IMR-90 (cell line): Measurements from ENCODE around the gene PDE4C. TPM values are rescaled to one million over a fixed set of nuclear protein-coding genes. Genes with fewer than 3 reads are reported as not detected.

Source experiments
- ATAC-seq: fragments of 200-7000 bp; cut with Tn5 transposase; 2 replicates; pipeline ENCODE4 v1.9.1; 2020; ENCODE audit warnings: low read depth, mild to moderate bottlenecking, moderate library complexity
- BruUV-seq: library from RNA; stranded (reverse); fragments of 400-500 nt; replicated peaks from 2 replicates; lab custom pipeline; 2021; lab: Mats Ljungman, UMichigan
- CTCF ChIA-PET: fragments of 300-600 bp; formaldehyde crosslinking; extraction: SDS; loops from one replicate; lab custom pipeline; 2021; ENCODE audit warnings: antibody characterized with exemption; lab: Yijun Ruan, JAX
- POLR2A ChIA-PET: fragments of 300-600 bp; sonication (Branson Sonifier 250); formaldehyde crosslinking; loops from one replicate; lab custom pipeline; 2022; ENCODE audit warnings: antibody characterized with exemption; ENCODE audit not compliant: unreplicated experiment; lab: Charles Lee
- DNase-seq: peaks from one replicate; pipeline ENCODE4 v3.0.0; 2013
- H2AFZ ChIP-seq: replicated peaks from 2 replicates; pipeline ENCODE3; 2013; ENCODE audit warnings: low read length, mild to moderate bottlenecking; ENCODE audit not compliant: poor library complexity
- H2AK5ac ChIP-seq: 2 replicates; pipeline ENCODE4 v1.6.1; 2013; ENCODE audit warnings: low read depth, low read length, inconsistent platforms
- H2AK9ac ChIP-seq: replicated peaks from 2 replicates; pipeline ENCODE3; 2013; ENCODE audit warnings: mild to moderate bottlenecking, low read depth, low read length, moderate library complexity; ENCODE audit not compliant: poor library complexity
- H2BK120ac ChIP-seq: 2 replicates; pipeline ENCODE4 v1.6.1; 2013; ENCODE audit warnings: low read depth, low read length, inconsistent platforms
- H2BK15ac ChIP-seq: 3 replicates; pipeline ENCODE4 v1.6.1; 2013; ENCODE audit warnings: low read depth, low read length, inconsistent platforms
- H2BK20ac ChIP-seq: 2 replicates; pipeline ENCODE4 v1.6.1; 2013; ENCODE audit warnings: low read depth, mild to moderate bottlenecking, inconsistent platforms, low read length, moderate library complexity
- H2BK5ac ChIP-seq: 2 replicates; pipeline ENCODE4 v1.6.1; 2013; ENCODE audit warnings: mild to moderate bottlenecking, low read depth, low read length, inconsistent platforms; ENCODE audit not compliant: poor library complexity, severe bottlenecking
- H3K14ac ChIP-seq: replicated peaks from 2 replicates; pipeline ENCODE4 v1.6.1; 2013; ENCODE audit warnings: low read depth, low read length, inconsistent platforms
- H3K18ac ChIP-seq: 2 replicates; pipeline ENCODE4 v1.6.1; 2013; ENCODE audit warnings: low read depth, low read length, control low read depth
- H3K23ac ChIP-seq: 2 replicates; pipeline ENCODE4 v1.6.1; 2013; ENCODE audit warnings: low read depth, low read length, inconsistent platforms
- H3K27ac ChIP-seq: 2 replicates; pipeline ENCODE4 v1.5.1; 2013; ENCODE audit warnings: mild to moderate bottlenecking, control low read depth, low read length; ENCODE audit not compliant: insufficient read depth
- H3K27me3 ChIP-seq: 2 replicates; pipeline ENCODE4 v1.6.1; 2013; ENCODE audit warnings: low read length; ENCODE audit not compliant: control insufficient read depth, insufficient read depth
- H3K36me3 ChIP-seq: 2 replicates; pipeline ENCODE4 v1.6.1; 2013; ENCODE audit warnings: low read length, mixed read lengths; ENCODE audit not compliant: control insufficient read depth, insufficient read depth
- H3K4ac ChIP-seq: 2 replicates; pipeline ENCODE4 v1.6.1; 2013; ENCODE audit warnings: low read depth, low read length, inconsistent platforms
- H3K4me1 ChIP-seq: 2 replicates; pipeline ENCODE4 v1.6.1; 2013; ENCODE audit warnings: low read length, mixed read lengths; ENCODE audit not compliant: control insufficient read depth, insufficient read depth
- H3K4me2 ChIP-seq: 2 replicates; pipeline ENCODE4 v1.6.1; 2013; ENCODE audit warnings: low read depth, mild to moderate bottlenecking, control low read depth, low read length, moderate library complexity
- H3K4me3 ChIP-seq: 2 replicates; pipeline ENCODE4 v1.5.1; 2013; ENCODE audit warnings: low read depth, mild to moderate bottlenecking, control low read depth, low read length, moderate library complexity; ENCODE audit not compliant: insufficient read depth
- H3K56ac ChIP-seq: 2 replicates; pipeline ENCODE4 v1.6.1; 2013; ENCODE audit warnings: low read length, inconsistent platforms; ENCODE audit not compliant: insufficient read depth; ENCODE audit errors: extremely low read depth
- H3K79me1 ChIP-seq, 2 experiments: 2 replicates each; pipeline ENCODE4 v1.6.1; 2013; ENCODE audit warnings: low read length in 2 of 2, inconsistent platforms in 1 of 2, low read depth in 1 of 2
- H3K9ac ChIP-seq: 2 replicates; pipeline ENCODE4 v1.6.1; 2013; ENCODE audit warnings: low read depth, low read length, control low read depth
- H3K9me1 ChIP-seq: 2 replicates; pipeline ENCODE4 v1.6.1; 2013; ENCODE audit warnings: low read length, inconsistent platforms; ENCODE audit not compliant: insufficient read depth
- H3K9me3 ChIP-seq: 2 replicates; pipeline ENCODE4 v1.6.1; 2013; ENCODE audit warnings: low read length; ENCODE audit not compliant: control insufficient read depth, insufficient read depth
- H4K20me1 ChIP-seq: 2 replicates; pipeline ENCODE4 v1.6.1; 2013; ENCODE audit warnings: low read length, inconsistent platforms; ENCODE audit not compliant: insufficient read depth
- H4K5ac ChIP-seq: 2 replicates; pipeline ENCODE4 v1.6.1; 2013; ENCODE audit warnings: mild to moderate bottlenecking, low read depth, low read length, control low read depth
- H4K8ac ChIP-seq, 2 experiments: 2 replicates each; pipeline ENCODE4 v1.6.1; 2013; ENCODE audit warnings: low read depth in 2 of 2, low read length in 2 of 2, control low read depth in 1 of 2, inconsistent platforms in 1 of 2
- H4K91ac ChIP-seq: 2 replicates; pipeline ENCODE4 v1.6.1; 2013; ENCODE audit warnings: low read depth, low read length, inconsistent platforms; ENCODE audit not compliant: insufficient read depth
- BHLHE40 ChIP-seq: fragments of 150-350 bp; IDR thresholded peaks from 2 replicates; pipeline ENCODE4 v1.6.1; 2016; ENCODE audit warnings: mild to moderate bottlenecking, low read depth, low read length
- CEBPB ChIP-seq: IDR thresholded peaks from 2 replicates; pipeline ENCODE4 v1.6.1; 2012; ENCODE audit warnings: low read depth, low read length, improper control_type of control experiment
- CHD1 ChIP-seq: IDR thresholded peaks from 2 replicates; pipeline ENCODE4 v1.6.1; 2012; ENCODE audit warnings: low read depth, low read length, improper control_type of control experiment
- CTCF ChIP-seq: conservative IDR thresholded peaks from 2 replicates; pipeline ENCODE4 v1.5.1; 2012; ENCODE audit warnings: mild to moderate bottlenecking, low read depth, low read length, improper control_type of control experiment
- ELK1 ChIP-seq: fragments of 150-350 bp; IDR thresholded peaks from 2 replicates; pipeline ENCODE4 v1.6.1; 2016; ENCODE audit warnings: low read depth, mild to moderate bottlenecking, low read length, moderate library complexity, borderline replicate concordance
- FOS ChIP-seq: fragments of 150-350 bp; IDR thresholded peaks from 2 replicates; pipeline ENCODE4 v1.6.1; 2016; ENCODE audit warnings: low read depth, low read length
- MAFK ChIP-seq: IDR thresholded peaks from 2 replicates; pipeline ENCODE4 v1.6.1; 2012; ENCODE audit warnings: low read depth, low read length, improper control_type of control experiment
- MAZ ChIP-seq: IDR thresholded peaks from 2 replicates; pipeline ENCODE4 v1.6.1; 2012; ENCODE audit warnings: low read depth, mild to moderate bottlenecking, low read length, improper control_type of control experiment, moderate library complexity, borderline replicate concordance
- MXI1 ChIP-seq: IDR thresholded peaks from 2 replicates; pipeline ENCODE4 v1.6.1; 2012; ENCODE audit warnings: low read depth, mild to moderate bottlenecking, low read length, moderate library complexity, borderline replicate concordance
- NFE2L2 ChIP-seq: fragments of 150-350 bp; IDR thresholded peaks from 2 replicates; pipeline ENCODE4 v1.6.1; 2016; ENCODE audit warnings: low read depth, mild to moderate bottlenecking, low read length
- POLR2A ChIP-seq: IDR thresholded peaks from 2 replicates; pipeline ENCODE4 v1.6.1; 2012; ENCODE audit warnings: mild to moderate bottlenecking, low read depth, low read length
- RAD21 ChIP-seq: IDR thresholded peaks from 2 replicates; pipeline ENCODE4 v1.6.1; 2012; ENCODE audit warnings: low read length, improper control_type of control experiment
- RCOR1 ChIP-seq: IDR thresholded peaks from 2 replicates; pipeline ENCODE4 v1.6.1; 2012; ENCODE audit warnings: mild to moderate bottlenecking, low read length, improper control_type of control experiment; ENCODE audit not compliant: insufficient replicate concordance
- RFX5 ChIP-seq: IDR thresholded peaks from 2 replicates; pipeline ENCODE4 v1.8.0; 2012; ENCODE audit warnings: low read depth, mild to moderate bottlenecking, low read length, moderate library complexity
- SMC3 ChIP-seq: fragments of 150-350 bp; IDR thresholded peaks from 2 replicates; pipeline ENCODE4 v1.6.1; 2016; ENCODE audit warnings: low read depth, mild to moderate bottlenecking, antibody characterized with exemption, low read length, moderate library complexity
- USF2 ChIP-seq: fragments of 150-350 bp; IDR thresholded peaks from 2 replicates; pipeline ENCODE4 v1.6.1; 2017; ENCODE audit warnings: mild to moderate bottlenecking, antibody characterized with exemption, low read length, low read depth
- WGBS, 2 experiments: methylation state at CpG; one replicate each; pipeline versions ENCODE4 v1.1.5 to v1.1.7; 2013; ENCODE audit warnings: missing lambda C conversion rate in 2 of 2; ENCODE audit not compliant: insufficient read length in 1 of 2; ENCODE audit errors: extremely low coverage in 2 of 2; 5-methylcytosine and 5-hydroxymethylcytosine counted together
- dilution Hi-C: fragments of 300-500 bp; cut with HindIII; formaldehyde crosslinking; loops from one replicate; pipeline ENCODE4 v1.14.3; 2018; ENCODE audit warnings: low sequenced_read_pairs; ENCODE audit not compliant: unreplicated experiment
- in situ Hi-C: fragments of 300-500 bp; cut with MboI; formaldehyde crosslinking; loops from 3 replicates; pipeline ENCODE4 v1.14.3; 2019; ENCODE audit warnings: low sequenced_read_pairs, inconsistent platforms, mixed read lengths
- intact Hi-C: fragments of 100-400 bp; cut with micrococcal nuclease; formaldehyde crosslinking; loops from 2 replicates; pipeline ENCODE4 v1.10.0; 2022
- polyA plus RNA-seq, 3 experiments: library from polyadenylated mRNA; depleted of rRNA; stranded (reverse); fragments of >200 nt; gene quantifications; 2 replicates each; pipeline ENCODE4 v1.2.3, GENCODE V29; 2012; ENCODE audit warnings: low replicate concordance in 1 of 3
- total RNA-seq: library from RNA; depleted of rRNA; stranded (reverse); fragments of >200 nt; gene quantifications from 2 replicates; pipeline ENCODE4 v1.2.3, GENCODE V29; 2012

Gene PDE4C
- total and polyA plus RNA-seq, 2 of the 4 experiments (the other 2 are of a cell fraction): 0.18 to 0.24 TPM

- 80% methylated on average over 2 of the region's 2 CpGs; no CpG with 5 or more reads in 1 of the 2 experiments for WGBS, 2 experiments
- ChIA-PET CTCF (interaction anchor here (2.3 kb wide), 1 partner anchor 10 kb away, joined by 9 read pairs; no protein-coding TSS in a partner anchor), POLR2A (no interaction called here)
- peaks cover 32% of the 10 kb centered on the region for H3K36me3 ChIP-seq
- no peak overlapping the region for H2AFZ ChIP-seq
- H3K23ac ChIP-seq: no peak overlapping the region
- no peak overlapping the region for H3K9ac ChIP-seq
- BruUV-seq: no TSS peak
- no peak overlapping the region for H2BK20ac ChIP-seq
- H4K91ac ChIP-seq: no peak overlapping the region
- no peaks in the 10 kb centered on the region; the same call in 1 of the 2 replicates for H3K4me1 ChIP-seq
- no peak overlapping the region for H2AK5ac ChIP-seq
- H2BK5ac ChIP-seq: no peak overlapping the region
- H2AK9ac ChIP-seq: no peak overlapping the region
- no peak overlapping the region for H2BK15ac ChIP-seq
- intact Hi-C loops: no loop called here
- no peak for TF ChIP-seq MAFK
- no peak for TF ChIP-seq CTCF
- no peak for TF ChIP-seq SMC3
- no peak for TF ChIP-seq FOS
- no peak for TF ChIP-seq CHD1
- TF ChIP-seq RFX5: no peak
- no peak for TF ChIP-seq POLR2A
- TF ChIP-seq USF2: no peak
- no peak for TF ChIP-seq RAD21
- TF ChIP-seq BHLHE40: no peak
- TF ChIP-seq MXI1: no peak
- TF ChIP-seq ELK1: no peak
- TF ChIP-seq RCOR1: no peak
- TF ChIP-seq CEBPB: no peak
- TF ChIP-seq NFE2L2: no peak
- no peak for TF ChIP-seq MAZ
- H3K9me1 ChIP-seq: peaks cover 3% of the 10 kb centered on the region; the same call in 1 of the 2 replicates
- no peak overlapping the region for H3K18ac ChIP-seq
- H3K9me3 ChIP-seq: no peaks in the 10 kb centered on the region
- peaks cover 7% of the 10 kb centered on the region for H4K20me1 ChIP-seq
- H3K27ac ChIP-seq: no peak overlapping the region
- peaks cover 6 to 16% of the 10 kb centered on the region in 2 experiments; a peak in 3 of 4 replicates for H3K79me1 ChIP-seq
- no peak overlapping the region for H3K14ac ChIP-seq
- no peaks in the 10 kb centered on the region for H3K27me3 ChIP-seq
- in situ Hi-C loops: no loop called here
- ATAC-seq: no peak
- no peak overlapping the region for H3K56ac ChIP-seq
- dilution Hi-C loops: no loop called here
- no peak for DNase-seq
- no peak overlapping the region for H4K5ac ChIP-seq
- no peak overlapping the region for H3K4ac ChIP-seq
- no peak overlapping the region for H2BK120ac ChIP-seq
- H4K8ac ChIP-seq: no peak overlapping the region
- H3K4me2 ChIP-seq: no peak overlapping the region
- no peak overlapping the region for H3K4me3 ChIP-seq
These were observed 43.0 kb upstream of the PDE4C start for GRCh38 chr19:18269070-18269723.
